Occipital lobe (tissue), 2 donors: ENCODE results near the gene BMP8A. TPM values are rescaled to one million over a fixed set of nuclear protein-coding genes. Genes with fewer than 3 reads are reported as not detected.
"Not testable (repeated sequence)": the region's sequence is repeated elsewhere in the genome, so short reads cannot be mapped to it uniquely, and the experiment has no call there.

ENCODE experiments used
- DNase-seq: peaks from one replicate; lab custom pipeline; 2025; lab: John Stamatoyannopoulos, UW
- total RNA-seq: library from RNA; depleted of rRNA; stranded (reverse); fragments of >200 nt; gene quantifications from one replicate; pipeline ENCODE4 v1.2.3, GENCODE V29; 2014

The BMP8A gene
- total RNA-seq, 1 donor from 2014 or later = 0.16 TPM

DNA sequence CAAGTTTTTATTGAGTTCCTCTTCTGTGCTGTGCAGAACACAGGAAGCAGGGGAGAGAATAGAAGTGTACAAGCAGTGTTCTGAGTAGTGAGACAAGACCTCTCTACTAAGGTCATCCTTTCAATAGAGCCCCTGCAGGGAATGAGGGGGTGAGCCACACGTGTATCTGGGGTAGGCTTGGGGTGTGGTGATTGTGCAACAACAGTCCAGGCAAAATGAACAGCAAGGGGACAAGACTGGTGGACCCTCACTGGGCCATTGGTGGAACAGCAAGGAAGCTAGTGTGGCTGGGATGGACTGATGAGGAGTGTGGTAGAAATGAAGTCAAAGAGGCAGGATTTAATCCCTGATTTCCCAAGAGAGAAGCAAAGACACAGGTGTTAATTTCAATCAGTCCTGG lies 8.2 kb upstream of the BMP8A start:
- no peak for DNase-seq

- DNase-seq = no peak
Observed at GRCh38 chr1:39484564-39484963, 6.9 kb upstream of the BMP8A start.

DNA sequence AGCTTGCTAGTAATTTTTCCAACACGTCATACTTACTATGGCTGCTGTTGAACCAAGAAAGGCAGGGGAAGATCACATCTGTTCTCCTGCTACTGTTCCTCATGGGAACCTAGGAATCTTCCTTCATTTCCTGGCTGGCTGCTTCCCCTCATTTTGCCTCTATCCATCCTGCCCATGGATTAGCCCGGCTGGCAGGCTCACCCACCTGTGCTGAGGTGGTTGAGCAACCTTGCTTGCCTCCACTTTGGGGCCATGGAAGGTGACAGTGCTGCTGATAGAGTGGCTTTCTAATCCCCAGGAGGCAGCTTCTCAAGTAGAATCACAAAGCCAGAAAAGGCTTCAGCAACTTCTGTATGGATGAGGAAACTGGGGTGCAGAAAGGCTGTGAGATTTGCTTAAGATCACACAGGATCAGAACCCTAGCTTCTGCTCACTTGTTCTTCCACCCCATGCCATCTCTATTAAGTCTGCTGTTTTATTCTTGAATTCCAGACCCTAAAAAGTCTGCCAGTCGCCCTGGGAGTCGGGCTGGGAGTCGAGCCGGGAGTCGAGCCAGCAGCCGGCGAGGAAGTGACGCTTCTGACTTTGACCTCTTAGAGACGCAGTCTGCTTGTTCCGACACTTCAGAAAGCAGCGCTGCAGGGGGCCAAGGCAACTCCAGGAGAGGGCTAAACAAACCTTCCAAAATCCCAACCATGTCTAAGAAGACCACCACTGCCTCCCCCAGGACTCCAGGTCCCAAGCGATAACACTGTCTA lies 6.2 kb upstream of the BMP8A start:
- no peak for DNase-seq

GRCh38 chr1:39488012-39488545 lies 3.4 kb upstream of the BMP8A start:
- no peak for DNase-seq

DNA sequence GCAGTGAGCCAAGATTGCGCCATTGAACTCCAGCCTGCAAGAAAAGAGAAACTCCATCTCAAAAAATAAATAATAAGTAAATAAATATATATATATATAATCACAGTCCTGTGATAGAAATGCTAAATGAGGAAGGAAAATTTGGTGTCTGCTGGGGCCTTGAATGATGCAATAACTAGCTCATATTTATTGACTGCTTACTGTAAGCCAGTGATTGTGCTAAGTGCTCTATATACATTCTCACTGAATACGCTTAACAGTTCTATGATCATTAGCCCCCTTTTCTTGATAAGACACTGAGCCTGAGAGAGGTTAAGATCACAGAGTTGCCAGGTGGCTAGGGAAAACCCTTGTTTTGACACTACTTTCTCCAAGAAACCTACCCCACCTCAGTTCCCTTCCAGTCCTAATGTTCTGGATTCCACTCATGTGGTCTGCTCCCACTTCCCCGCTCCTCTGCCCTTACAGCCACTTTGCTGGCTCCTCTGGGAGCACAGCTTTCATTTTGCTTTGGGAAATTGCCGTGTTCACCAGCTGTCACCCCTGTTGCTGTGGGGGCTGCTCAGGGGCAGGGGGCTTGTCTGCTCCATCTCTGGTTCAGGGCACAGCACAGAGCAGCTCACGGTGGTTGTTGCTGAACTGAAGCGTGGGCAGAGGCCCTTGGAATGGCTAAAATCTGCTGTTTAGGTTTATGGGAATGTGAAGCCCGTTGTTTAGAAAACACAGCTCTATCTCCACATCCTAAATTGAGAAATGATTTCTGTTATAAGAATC lies 2.5 kb upstream of the BMP8A start:
- no peak for DNase-seq

GRCh38 chr1:39489567-39490239 lies 1.7 kb upstream of the BMP8A start:
- no peak for DNase-seq

DNA sequence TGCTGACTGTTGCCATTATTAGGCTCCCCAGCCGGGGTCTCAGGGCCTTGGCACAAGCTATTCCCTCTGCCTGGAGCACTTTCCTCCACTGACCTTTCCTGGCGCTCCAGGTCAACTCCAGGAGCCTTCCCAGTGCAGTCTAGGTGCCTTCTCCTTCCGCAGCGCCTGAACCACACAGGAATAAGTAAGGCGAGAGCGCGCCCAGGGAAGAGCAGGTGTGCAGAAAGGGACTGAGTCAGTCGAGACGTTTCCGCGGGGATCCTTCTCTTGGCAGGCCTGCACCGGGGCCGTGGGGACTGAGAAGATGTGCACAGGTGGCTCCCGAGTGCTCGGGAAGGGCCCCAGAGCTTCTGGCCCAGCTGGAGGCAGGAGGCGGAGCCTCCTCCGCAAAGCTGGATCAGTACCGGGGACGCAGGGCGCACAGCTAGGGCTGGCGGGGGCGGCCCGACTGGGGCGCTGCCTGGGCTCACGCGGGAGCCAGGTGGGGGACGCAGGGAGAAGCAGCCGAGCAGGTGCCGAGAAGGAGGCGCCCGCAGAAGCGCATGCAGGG lies 765 bp upstream of the BMP8A start:
- no peak for DNase-seq

- DNase-seq = not testable (repeated sequence)
Observed at GRCh38 chr1:39492118-39493042, 944 bp downstream of the BMP8A start.

DNA sequence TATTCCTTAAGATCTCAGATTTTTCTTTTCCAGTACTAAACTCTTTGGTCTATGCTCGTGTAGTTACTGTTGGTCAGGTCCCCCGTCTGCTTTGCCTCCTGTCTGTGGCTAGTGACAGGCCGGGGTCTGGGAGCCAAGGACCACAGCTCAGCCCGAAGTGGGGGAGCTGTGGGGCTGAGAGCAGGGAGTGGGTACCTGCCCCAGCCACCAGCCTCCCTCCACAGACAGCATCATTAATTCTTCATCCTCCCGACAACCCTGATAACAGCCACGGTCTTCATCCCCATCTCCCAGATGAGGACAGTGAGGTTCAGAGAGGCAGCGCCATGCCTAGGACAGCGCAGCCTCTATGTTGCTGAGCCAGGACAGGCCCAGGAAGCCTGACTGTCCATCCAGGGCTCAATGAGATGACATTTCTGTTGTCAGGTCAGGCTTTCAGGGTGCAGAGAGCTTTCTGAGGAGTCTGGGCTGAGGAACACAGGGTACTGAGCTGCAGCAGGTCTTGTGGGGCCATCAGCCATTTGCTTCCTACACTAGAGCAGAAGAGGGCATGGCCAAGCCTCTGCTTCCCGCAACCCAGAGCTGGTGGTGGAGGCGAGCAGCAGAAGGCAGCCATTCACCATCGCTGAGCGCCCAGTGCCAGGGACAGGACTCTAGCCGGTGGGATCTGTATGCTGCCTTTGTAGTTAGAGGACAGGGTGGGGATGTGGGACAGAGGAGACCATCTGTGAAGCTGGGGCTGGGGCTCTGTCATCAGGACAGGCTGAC lies 1.8 kb downstream of the BMP8A start:
- not testable (repeated sequence) for DNase-seq

DNA sequence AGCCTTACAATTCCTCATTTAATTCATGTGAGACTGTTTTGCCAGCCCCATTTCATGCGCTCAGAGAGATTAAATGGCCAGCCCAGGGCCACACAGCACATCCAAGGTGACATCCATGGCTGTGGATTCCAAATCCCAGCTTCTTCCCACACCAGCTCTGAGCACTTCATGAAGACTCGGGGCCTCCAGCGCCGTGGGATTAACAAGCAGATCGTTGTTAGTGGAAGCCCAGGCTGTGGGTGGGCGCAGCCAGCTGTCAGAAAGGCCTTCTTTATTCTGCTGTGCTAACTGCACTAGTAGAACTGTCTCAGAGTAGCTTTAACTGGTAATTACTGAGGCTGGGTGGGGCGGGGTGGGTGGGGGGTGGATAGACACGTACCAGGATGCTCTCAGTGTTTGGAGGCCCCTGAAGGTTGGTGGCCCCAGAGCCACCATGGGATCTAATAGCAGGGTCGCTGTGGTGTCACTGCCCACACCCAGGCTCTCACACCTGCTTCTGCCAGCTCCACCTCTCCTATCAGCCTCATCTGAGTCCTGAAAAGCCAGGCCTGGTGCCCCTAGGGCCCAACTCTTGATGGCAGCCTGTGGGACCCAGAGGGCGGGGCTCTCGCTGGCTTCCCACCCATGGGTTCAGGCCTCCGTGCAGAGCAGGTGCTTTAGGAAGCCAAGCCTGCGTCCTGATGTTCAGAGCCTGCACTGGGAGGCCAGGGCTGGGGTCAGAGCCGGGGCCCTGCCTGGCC lies 3.4 kb downstream of the BMP8A start:
- no peak for DNase-seq

- DNase-seq = not testable (repeated sequence)
Observed at GRCh38 chr1:39496520-39496919, 5.1 kb downstream of the BMP8A start.

DNA sequence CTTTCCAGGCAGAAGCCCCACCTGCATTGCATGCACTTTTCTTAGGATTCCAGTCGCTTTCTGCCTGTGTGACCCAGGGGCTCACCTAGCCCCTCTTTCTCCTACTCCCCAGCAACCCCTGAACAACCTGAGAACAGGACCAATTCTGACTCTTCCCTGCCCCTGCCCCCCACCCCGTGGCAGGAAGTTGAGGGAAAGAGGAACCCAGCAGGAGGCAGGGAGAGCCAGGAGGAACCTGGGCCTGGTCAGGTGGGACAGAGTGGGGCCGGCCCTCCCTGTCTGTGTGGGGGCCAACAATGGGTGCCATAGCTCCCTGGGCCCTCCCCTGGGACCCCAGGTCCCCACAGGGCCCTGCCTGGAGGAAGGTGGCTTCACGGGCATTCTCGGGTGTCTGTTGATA lies 6.1 kb downstream of the BMP8A start:
- DNase-seq = no peak

DNA sequence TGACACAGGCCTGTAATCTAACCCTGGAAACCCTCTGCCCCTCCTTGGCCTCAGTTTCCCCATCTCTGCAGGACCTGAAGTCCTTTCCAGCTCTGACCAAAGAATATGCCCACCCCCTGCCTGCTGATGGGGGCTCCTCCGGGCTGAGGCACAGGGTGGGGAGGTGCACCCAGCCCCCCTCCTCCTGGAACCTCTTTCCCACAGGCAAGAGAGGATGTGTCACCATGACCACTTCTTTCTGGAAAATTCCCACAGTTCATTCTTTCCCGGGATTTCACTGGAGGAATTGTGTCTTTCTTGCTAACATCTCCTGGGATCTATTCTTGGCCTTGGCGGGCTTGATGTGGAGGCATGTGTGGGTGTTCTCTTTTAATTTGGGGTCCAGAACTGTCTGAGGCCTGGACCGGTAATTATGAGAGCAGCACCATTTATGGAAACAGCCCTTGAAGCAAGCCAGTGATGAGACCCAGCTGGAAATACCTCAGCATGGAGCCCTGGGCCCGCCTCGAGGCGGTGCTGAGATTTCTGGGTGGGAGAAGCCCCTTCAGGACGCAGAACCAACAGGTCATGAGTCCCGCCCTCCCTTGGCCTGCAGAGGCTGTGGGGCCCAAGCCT lies 6.8 kb downstream of the BMP8A start:
- DNase-seq = not testable (repeated sequence)

DNA sequence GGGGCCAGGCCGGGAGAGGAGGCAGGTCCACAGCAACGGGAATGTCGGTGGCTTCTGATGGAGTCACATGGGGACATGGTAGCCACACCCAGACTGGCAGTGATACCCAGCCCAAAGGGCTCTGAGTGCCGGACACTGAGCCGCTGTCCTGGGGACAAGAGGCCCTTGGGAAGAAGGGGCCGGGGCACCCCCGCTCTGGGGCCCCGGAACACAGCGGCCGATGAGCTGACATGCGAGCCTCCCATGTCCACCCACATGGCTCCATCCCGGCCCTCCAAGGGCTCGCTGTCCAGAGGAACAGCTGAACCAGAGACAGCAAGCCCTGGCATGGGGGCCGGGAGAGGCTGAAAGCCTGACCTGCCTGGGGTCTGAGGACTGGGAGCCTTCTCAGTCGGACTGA lies 7.4 kb downstream of the BMP8A start:
- not testable (repeated sequence) for DNase-seq

DNA sequence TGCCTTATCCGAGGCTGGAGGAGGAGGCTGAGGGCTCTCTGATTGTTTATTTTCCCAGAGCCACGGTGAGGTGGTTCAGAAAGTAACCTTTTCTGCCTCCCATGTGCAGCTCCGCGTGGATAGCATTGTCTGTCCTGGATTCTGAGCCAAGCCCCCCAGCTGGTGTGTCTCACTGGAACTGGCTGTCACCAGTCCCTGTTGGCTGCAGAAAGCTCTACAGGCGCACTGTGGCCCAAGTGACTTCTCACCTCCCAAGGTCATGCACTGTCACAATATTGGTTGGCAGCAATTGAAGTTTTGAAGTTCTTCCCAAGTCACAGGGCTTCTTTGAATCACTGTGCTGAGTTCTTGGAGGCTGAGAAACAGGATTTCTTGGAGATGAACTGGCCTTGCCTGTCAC lies 8.2 kb downstream of the BMP8A start:
- DNase-seq = no peak

- no peak for DNase-seq
Observed at GRCh38 chr1:39500862-39501389, 9.5 kb downstream of the BMP8A start.

- no peak for DNase-seq
Observed at GRCh38 chr1:39501666-39502065, 10.2 kb downstream of the BMP8A start.

- DNase-seq = not testable (repeated sequence)
Observed at GRCh38 chr1:39504436-39504835, 13.0 kb downstream of the BMP8A start.
